Kidney epithelial cell (primary cell): ENCODE measurements around the gene RFTN1. TPM values are rescaled to one million over a fixed set of nuclear protein-coding genes. Genes with fewer than 3 reads are reported as not detected.
A peak's percentile ranks its signal among the peaks of the same experiment; 100 is the strongest.

Experiments used
- DNase-seq: peaks from one replicate; pipeline ENCODE4 v3.0.0-alpha.2; 2010; ENCODE audit warnings: low read depth
- H3K27me3 ChIP-seq: 2 replicates; pipeline ENCODE4 v1.6.0; 2011; ENCODE audit warnings: low read length; ENCODE audit not compliant: control insufficient read depth, insufficient read depth
- H3K36me3 ChIP-seq: 2 replicates; pipeline ENCODE4 v1.5.1; 2011; ENCODE audit warnings: low read length; ENCODE audit not compliant: control insufficient read depth, insufficient read depth
- H3K4me3 ChIP-seq: 2 replicates; pipeline ENCODE4 v1.5.1; 2011; ENCODE audit warnings: low read depth, mild to moderate bottlenecking, control low read depth, low read length
- total RNA-seq: library from RNA; depleted of rRNA; stranded (reverse); fragments of >200 nt; gene quantifications from 2 replicates; pipeline ENCODE4 v1.2.3, GENCODE V29; 2015
- TF ChIP-seq, protein P1 (sequence below): IDR thresholded peaks from 2 replicates; pipeline ENCODE4 v1.5.1; 2011; ENCODE audit warnings: mild to moderate bottlenecking, moderate library complexity, low read length, control low read depth, inconsistent platforms; ENCODE audit not compliant: insufficient read depth, poor library complexity, severe bottlenecking

Gene RFTN1
- total RNA-seq, 1 donor from 2014 or later, result 50.7 TPM

DNA sequence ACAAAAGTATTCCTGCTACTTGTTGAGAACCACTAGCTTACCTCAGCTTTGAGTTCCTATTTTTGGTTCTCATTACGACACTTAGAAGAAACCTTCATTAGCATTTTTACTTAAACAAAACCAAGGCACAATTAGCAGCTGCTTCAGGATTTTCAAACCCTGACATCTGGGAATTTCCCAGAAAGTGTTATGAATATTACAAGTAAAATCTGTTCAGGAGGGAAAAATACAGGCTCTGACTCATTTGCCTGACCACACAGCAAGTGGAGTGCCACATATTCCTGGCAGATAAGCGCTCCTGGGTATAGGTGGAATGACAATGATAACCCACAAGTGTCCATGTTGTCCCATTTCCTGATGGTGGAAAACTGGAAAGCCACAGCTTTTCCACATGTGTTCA lies 10.3 kb upstream of the RFTN1 start:
- TF ChIP-seq, protein P1, sequence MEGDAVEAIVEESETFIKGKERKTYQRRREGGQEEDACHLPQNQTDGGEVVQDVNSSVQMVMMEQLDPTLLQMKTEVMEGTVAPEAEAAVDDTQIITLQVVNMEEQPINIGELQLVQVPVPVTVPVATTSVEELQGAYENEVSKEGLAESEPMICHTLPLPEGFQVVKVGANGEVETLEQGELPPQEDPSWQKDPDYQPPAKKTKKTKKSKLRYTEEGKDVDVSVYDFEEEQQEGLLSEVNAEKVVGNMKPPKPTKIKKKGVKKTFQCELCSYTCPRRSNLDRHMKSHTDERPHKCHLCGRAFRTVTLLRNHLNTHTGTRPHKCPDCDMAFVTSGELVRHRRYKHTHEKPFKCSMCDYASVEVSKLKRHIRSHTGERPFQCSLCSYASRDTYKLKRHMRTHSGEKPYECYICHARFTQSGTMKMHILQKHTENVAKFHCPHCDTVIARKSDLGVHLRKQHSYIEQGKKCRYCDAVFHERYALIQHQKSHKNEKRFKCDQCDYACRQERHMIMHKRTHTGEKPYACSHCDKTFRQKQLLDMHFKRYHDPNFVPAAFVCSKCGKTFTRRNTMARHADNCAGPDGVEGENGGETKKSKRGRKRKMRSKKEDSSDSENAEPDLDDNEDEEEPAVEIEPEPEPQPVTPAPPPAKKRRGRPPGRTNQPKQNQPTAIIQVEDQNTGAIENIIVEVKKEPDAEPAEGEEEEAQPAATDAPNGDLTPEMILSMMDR, result no peak
- peaks cover 2% of the 10 kb centered on the region for H3K27me3 ChIP-seq
- no peak overlapping the region for H3K4me3 ChIP-seq
- no peaks in the 10 kb centered on the region for H3K36me3 ChIP-seq
- DNase-seq, result no peak

- H3K36me3 ChIP-seq, result no peaks in the 10 kb centered on the region
- no peak overlapping the region for H3K4me3 ChIP-seq
- DNase-seq, result no peak
- TF ChIP-seq, protein P1, result no peak
- peaks cover 2% of the 10 kb centered on the region for H3K27me3 ChIP-seq
Observed at GRCh38 chr3:16522834-16523233, 9.3 kb upstream of the RFTN1 start.

GRCh38 chr3:16520970-16521881 lies 7.7 kb upstream of the RFTN1 start:
- H3K4me3 ChIP-seq, result no peak overlapping the region
- TF ChIP-seq, protein P1, result no peak
- H3K27me3 ChIP-seq, result peaks cover 2% of the 10 kb centered on the region
- DNase-seq, result no peak
- no peaks in the 10 kb centered on the region for H3K36me3 ChIP-seq

DNA sequence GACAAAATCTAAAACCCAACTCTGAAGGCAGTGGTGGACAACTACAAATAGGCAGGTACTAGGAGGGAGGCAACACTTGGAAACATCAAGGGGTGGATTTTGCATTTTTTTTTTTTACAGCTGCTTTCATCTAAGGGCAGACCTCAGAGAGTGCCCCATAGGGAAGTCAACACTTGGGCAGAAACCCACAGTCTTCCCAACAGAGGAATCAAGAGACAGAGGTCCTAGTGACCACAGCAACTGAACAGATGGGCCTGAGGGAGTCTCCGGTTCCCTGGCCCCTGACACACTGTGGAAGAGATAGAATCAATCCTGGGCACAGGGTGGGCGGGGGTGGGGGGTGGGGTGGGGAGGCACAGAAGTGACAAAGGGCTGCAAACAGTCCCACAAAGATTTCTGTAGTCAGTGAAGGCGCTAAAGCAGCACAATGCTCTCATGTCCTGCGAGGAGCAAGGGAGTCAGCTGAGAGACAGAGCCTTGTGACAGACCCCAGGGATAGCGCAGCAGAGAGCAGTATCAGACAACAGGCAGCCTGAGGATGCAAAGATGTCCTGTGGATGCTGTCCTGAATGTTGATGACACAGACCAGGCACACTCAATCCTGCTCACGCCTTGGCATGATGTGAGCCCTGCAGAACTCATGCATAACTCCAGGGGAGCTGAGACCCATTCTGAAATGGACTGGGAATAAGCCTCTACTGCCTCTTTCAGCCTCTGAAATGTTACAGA lies 6.9 kb upstream of the RFTN1 start:
- H3K4me3 ChIP-seq, result no peak overlapping the region
- H3K36me3 ChIP-seq, result no peaks in the 10 kb centered on the region
- TF ChIP-seq, protein P1, result no peak
- no peak for DNase-seq
- H3K27me3 ChIP-seq, result peaks cover 2% of the 10 kb centered on the region

DNA sequence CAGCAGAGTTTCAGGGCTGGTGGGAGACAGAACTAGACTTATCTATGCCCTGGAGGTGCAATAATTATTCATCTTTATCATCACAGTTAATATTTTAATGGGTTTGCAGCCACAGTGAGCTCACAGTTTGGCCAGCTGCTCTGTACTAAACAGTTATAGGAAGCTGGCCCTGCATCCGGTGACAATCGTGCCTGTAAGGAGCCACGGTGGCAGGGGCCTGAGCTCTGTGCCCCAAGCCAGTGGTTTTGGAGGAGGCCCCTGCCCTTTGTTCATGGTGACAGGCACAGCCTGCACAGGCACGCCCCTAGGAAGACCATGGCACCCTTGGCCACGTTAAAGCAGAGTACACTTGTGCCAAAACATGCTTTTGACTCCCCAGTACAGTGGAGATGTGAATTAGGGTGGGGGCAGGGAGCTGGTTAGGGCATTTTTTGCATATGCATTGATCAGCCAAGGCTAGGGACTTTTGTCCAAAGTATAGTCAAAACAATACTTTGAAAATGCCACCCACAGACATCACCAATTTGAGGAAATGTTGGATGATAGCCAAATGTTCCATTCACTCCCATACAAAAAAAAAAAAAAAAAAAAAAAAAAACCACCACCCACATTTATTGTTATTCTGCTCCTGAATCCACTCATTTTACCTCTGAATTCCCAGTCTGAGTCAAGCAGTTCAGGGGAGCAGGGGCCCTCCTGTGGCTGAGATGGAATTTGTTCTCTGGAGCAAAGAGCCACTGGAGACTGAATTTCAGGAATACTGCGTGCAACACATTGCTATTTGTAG lies 3.4 kb upstream of the RFTN1 start:
- Histone ChIP-seq H3K27me3 (peaks cover 2% of the 10 kb centered on the region), H3K4me3 (no peak overlapping the region), H3K36me3 (no peaks in the 10 kb centered on the region)
- TF ChIP-seq, protein P1, result peak; percentile 79
- peak; percentile 16 for DNase-seq
